Neural crest cell (in vitro differentiated cells): Measurements from ENCODE around the gene MYO16. TPM values are rescaled to one million over a fixed set of nuclear protein-coding genes. Genes with fewer than 3 reads are reported as not detected.

Experiments
- DNase-seq: peaks from one replicate; pipeline ENCODE4 v3.0.0; 2021; ENCODE audit warnings: low read depth, mixed read lengths, low spot score
- H3K27ac Mint-ChIP-seq: one replicate; pipeline ENCODE4 v1.8.0; 2021; ENCODE audit warnings: mild to moderate bottlenecking, mixed read lengths; ENCODE audit not compliant: unreplicated experiment
- H3K27me3 Mint-ChIP-seq: 2 replicates; pipeline ENCODE4 v1.8.0; 2021; ENCODE audit warnings: low read depth, mild to moderate bottlenecking, mixed read lengths
- H3K36me3 Mint-ChIP-seq: 2 replicates; pipeline ENCODE4 v1.8.0; 2021; ENCODE audit warnings: low read depth, mild to moderate bottlenecking, mixed read lengths
- H3K4me1 Mint-ChIP-seq: 2 replicates; pipeline ENCODE4 v1.8.0; 2021; ENCODE audit warnings: mixed read lengths
- H3K4me3 Mint-ChIP-seq: one replicate; pipeline ENCODE4 v1.8.0; 2021; ENCODE audit warnings: mild to moderate bottlenecking, mixed read lengths
- H3K9me3 Mint-ChIP-seq: 2 replicates; pipeline ENCODE4 v1.8.0; 2021; ENCODE audit warnings: mixed read lengths
- CTCF ChIP-seq: fragments of 200-600 bp; sonication (generic); conservative IDR thresholded peaks from 2 replicates; pipeline ENCODE4 v1.5.0; 2021; ENCODE audit warnings: antibody characterized with exemption, mild to moderate bottlenecking
- total RNA-seq: library from RNA; stranded (reverse); gene quantifications from 2 replicates; pipeline ENCODE4 v1.2.1, GENCODE V29; 2021

The MYO16 gene
- total RNA-seq, 1 donor from 2014 or later = 3.3 TPM

GRCh38 chr13:108967371-108967770 is 338.0 kb downstream of the MYO16 start:
- Mint-ChIP-seq H3K27me3 (no peaks in the 10 kb centered on the region), H3K4me3 (no peak overlapping the region), H3K27ac (no peak overlapping the region), H3K9me3 (no peaks in the 10 kb centered on the region), H3K36me3 (peaks cover 2% of the 10 kb centered on the region), H3K4me1 (no peaks in the 10 kb centered on the region)
- TF ChIP-seq CTCF = no peak
- DNase-seq = no peak

- Mint-ChIP-seq H3K36me3 (peaks cover 2% of the 10 kb centered on the region), H3K27me3 (no peaks in the 10 kb centered on the region), H3K4me1 (no peaks in the 10 kb centered on the region), H3K27ac (no peak overlapping the region), H3K9me3 (no peaks in the 10 kb centered on the region), H3K4me3 (no peak overlapping the region)
- no peak for DNase-seq
- no peak for TF ChIP-seq CTCF
These were observed 339.2 kb downstream of the MYO16 start for GRCh38 chr13:108968566-108968965.

GRCh38 chr13:108974686-108975085 is 345.3 kb downstream of the MYO16 start:
- peaks cover 4% of the 10 kb centered on the region for H3K36me3 Mint-ChIP-seq
- TF ChIP-seq CTCF = no peak
- no peak overlapping the region for H3K27ac Mint-ChIP-seq
- peaks cover 5% of the 10 kb centered on the region for H3K4me1 Mint-ChIP-seq
- H3K9me3 Mint-ChIP-seq = no peaks in the 10 kb centered on the region
- H3K27me3 Mint-ChIP-seq = no peaks in the 10 kb centered on the region
- no peak overlapping the region for H3K4me3 Mint-ChIP-seq
- no peak for DNase-seq

- Mint-ChIP-seq H3K4me3 (no peak overlapping the region), H3K4me1 (peaks cover 20% of the 10 kb centered on the region), H3K27me3 (no peaks in the 10 kb centered on the region), H3K27ac (no peak overlapping the region), H3K9me3 (no peaks in the 10 kb centered on the region), H3K36me3 (peaks cover 4% of the 10 kb centered on the region)
- DNase-seq = no peak
- no peak for TF ChIP-seq CTCF
These were observed 350.8 kb downstream of the MYO16 start for GRCh38 chr13:108980237-108980636.

- Mint-ChIP-seq H3K27ac (no peak overlapping the region), H3K4me1 (peaks cover 20% of the 10 kb centered on the region), H3K27me3 (no peaks in the 10 kb centered on the region), H3K4me3 (no peak overlapping the region), H3K36me3 (peaks cover 4% of the 10 kb centered on the region), H3K9me3 (no peaks in the 10 kb centered on the region)
- no peak for DNase-seq
- TF ChIP-seq CTCF = no peak
These were observed 352.0 kb downstream of the MYO16 start for GRCh38 chr13:108981407-108981806.

- TF ChIP-seq CTCF = no peak
- no peaks in the 10 kb centered on the region for H3K27me3 Mint-ChIP-seq
- H3K36me3 Mint-ChIP-seq = no peaks in the 10 kb centered on the region
- no peaks in the 10 kb centered on the region for H3K9me3 Mint-ChIP-seq
- no peak overlapping the region for H3K4me3 Mint-ChIP-seq
- no peak for DNase-seq
- H3K27ac Mint-ChIP-seq = no peak overlapping the region
- peaks cover 38% of the 10 kb centered on the region for H3K4me1 Mint-ChIP-seq
These were observed 353.9 kb downstream of the MYO16 start for GRCh38 chr13:108983273-108983672.
